DMS79 treated with DMSO at 0.1 percent for 48 hours (cell line): ENCODE data around the gene PPRC1.

Experiments used
- DNase-seq: peaks from one replicate; lab custom pipeline; 2025; lab: John Stamatoyannopoulos, UW

Gene PPRC1

GRCh38 chr10:102146971-102147428, 14.2 kb downstream of the PPRC1 start:
- no peak for DNase-seq

GRCh38 chr10:102147561-102147960, 14.7 kb downstream of the PPRC1 start:
- no peak for DNase-seq

- DNase-seq: no peak
These were observed 15.4 kb downstream of the PPRC1 start for GRCh38 chr10:102148275-102148674.

GRCh38 chr10:102150970-102151773, 18.3 kb downstream of the PPRC1 start:
- DNase-seq: no peak

- DNase-seq: peak; percentile 85
These were observed 19.1 kb downstream of the PPRC1 start, which contains the start of gene NOLC1 for GRCh38 chr10:102151774-102152544. TSS of gene NOLC1 (plus strand) at chr10:102152389. CDS start at chr10:102152411, 22 bp downstream.

GRCh38 chr10:102152545-102152890, 19.7 kb downstream of the PPRC1 start:
- DNase-seq: no peak

- DNase-seq: no peak
These were observed 20.3 kb downstream of the PPRC1 start for GRCh38 chr10:102153093-102153620.

- DNase-seq: no peak
These were observed 21.8 kb downstream of the PPRC1 start for GRCh38 chr10:102154466-102155116.

GRCh38 chr10:102157224-102157623, 24.4 kb downstream of the PPRC1 start:
- DNase-seq: no peak

- DNase-seq: no peak
These were observed 26.3 kb downstream of the PPRC1 start for GRCh38 chr10:102159051-102159597.

GRCh38 chr10:102159831-102160230, 27.0 kb downstream of the PPRC1 start:
- no peak for DNase-seq

GRCh38 chr10:102163342-102163989, 30.6 kb downstream of the PPRC1 start:
- no peak for DNase-seq

- no peak for DNase-seq
These were observed 35.0 kb downstream of the PPRC1 start for GRCh38 chr10:102167861-102168260.

GRCh38 chr10:102170602-102171001, 37.8 kb downstream of the PPRC1 start:
- no peak for DNase-seq

- DNase-seq: no peak
These were observed 39.4 kb downstream of the PPRC1 start for GRCh38 chr10:102172288-102172687.

GRCh38 chr10:102175415-102175814, 42.6 kb downstream of the PPRC1 start:
- no peak for DNase-seq

- DNase-seq: no peak
These were observed 51.8 kb downstream of the PPRC1 start for GRCh38 chr10:102184606-102185005.

GRCh38 chr10:102185272-102185671, 52.4 kb downstream of the PPRC1 start:
- DNase-seq: no peak

- no peak for DNase-seq
These were observed 53.1 kb downstream of the PPRC1 start for GRCh38 chr10:102185811-102186527.

GRCh38 chr10:102188298-102188940, 55.6 kb downstream of the PPRC1 start:
- DNase-seq: no peak
